H7 (cell line): ENCODE results near the gene TKFC. TPM values are rescaled to one million over a fixed set of nuclear protein-coding genes. Genes with fewer than 3 reads are reported as not detected.
A peak's percentile ranks its signal among the peaks of the same experiment; 100 is the strongest.

Experiments
- DNase-seq: peaks from one replicate; pipeline ENCODE4 v3.0.0; 2012
- H3K27me3 ChIP-seq: 2 replicates; pipeline ENCODE4 v1.6.0; 2011; ENCODE audit warnings: mild to moderate bottlenecking, low read length; ENCODE audit not compliant: control insufficient read depth, insufficient read depth
- H3K36me3 ChIP-seq: replicated peaks from 2 replicates; pipeline ENCODE4 v1.5.1; 2011; ENCODE audit warnings: low read length; ENCODE audit not compliant: control insufficient read depth, insufficient read depth
- H3K4me3 ChIP-seq: 2 replicates; pipeline ENCODE4 v1.5.1; 2011; ENCODE audit warnings: low read depth, mild to moderate bottlenecking, control low read depth, low read length, moderate library complexity; ENCODE audit not compliant: insufficient read depth
- total RNA-seq: library from RNA; depleted of rRNA; stranded (reverse); fragments of >200 nt; shearing (Covaris generic); gene quantifications from 2 replicates; pipeline ENCODE4 v1.2.3, GENCODE V29; 2014

The TKFC gene
- total RNA-seq, 1 experiment from 2014 or later = 84.5 TPM

DNA sequence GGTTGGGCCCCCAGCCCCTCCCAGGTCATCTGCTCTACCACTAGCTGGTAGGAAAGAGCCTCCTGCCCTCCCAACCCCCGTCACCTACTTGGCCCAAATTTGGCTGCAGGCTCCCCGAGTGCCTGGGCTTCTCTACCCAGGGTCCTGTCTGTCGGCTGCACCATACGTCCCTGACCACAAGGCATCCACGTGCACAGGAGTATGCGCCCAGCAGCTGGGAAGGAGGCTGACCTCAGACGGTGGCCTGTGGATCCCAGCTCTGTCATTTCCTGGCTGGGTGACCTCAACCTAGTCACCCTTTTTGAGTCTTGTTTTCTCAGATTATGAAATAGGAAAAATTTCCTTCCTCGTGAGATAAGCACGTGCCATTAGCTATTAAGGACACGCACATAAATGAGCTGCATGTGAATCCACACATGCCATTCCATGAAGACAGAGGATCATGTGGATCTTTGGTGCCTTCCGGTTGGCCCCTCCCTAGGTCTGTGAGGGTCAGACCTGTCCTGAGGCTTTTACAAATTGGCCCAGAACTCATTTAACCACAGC, 15.0 kb downstream of the TKFC start:
- H3K27me3 ChIP-seq = no peaks in the 10 kb centered on the region
- DNase-seq = no peak
- H3K4me3 ChIP-seq = no peak overlapping the region
- no peaks in the 10 kb centered on the region; the same call in none of the 2 replicates for H3K36me3 ChIP-seq

DNA sequence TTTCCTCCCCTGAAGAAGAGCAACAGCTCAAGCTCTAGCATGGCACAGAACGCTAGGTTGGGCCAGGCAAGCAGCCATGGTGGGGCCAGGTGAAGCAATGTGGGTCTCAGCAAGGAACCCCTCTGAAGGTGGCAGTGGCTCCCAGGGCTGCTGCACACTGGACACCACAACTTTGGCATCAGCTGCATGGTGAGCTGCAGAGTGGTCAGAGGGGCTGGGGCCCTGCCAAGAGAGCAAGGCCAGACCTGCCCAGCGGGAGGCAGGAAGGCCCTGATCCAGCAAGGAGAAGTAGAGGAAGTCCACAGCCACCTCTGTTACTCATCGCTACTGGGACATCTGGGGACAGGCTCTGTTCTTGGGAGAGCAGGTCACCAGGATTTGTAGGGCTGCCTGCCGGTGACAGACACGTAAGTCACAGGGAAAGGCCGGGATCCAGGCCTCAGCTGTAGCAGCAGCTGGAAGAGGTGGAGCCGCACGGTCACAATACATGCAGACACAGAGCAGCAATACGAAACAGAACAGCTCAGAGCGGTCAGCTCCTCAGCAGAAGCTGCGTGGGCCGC, 16.2 kb downstream of the TKFC start:
- no peak for DNase-seq
- no peaks in the 10 kb centered on the region; the same call in none of the 2 replicates for H3K36me3 ChIP-seq

DNA sequence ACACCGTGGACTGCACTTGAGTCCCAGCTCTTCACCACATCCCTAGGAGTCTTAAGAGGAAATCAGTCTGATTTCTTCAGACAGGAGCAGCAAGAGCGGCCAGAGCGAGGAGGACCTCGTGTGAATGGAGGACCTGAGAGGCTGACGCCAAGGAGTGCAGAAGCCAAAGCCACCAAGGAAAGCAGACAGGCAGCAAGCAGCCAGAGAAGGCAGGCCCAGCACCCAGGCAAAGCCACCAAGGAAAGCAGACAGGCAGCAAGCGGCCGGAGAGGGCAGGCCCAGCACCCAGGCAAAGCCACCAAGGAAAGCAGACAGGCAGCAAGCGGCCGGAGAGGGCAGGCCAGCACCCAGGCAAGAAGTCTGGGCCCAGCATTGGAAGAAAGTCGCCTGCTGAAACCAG, 16.9 kb downstream of the TKFC start:
- no peak overlapping the region for H3K4me3 ChIP-seq
- no peaks in the 10 kb centered on the region for H3K27me3 ChIP-seq
- no peaks in the 10 kb centered on the region; the same call in none of the 2 replicates for H3K36me3 ChIP-seq
- no peak for DNase-seq

More for the DNA sequence above, 16.2 kb downstream of the TKFC start:
- Histone ChIP-seq H3K27me3 (no peaks in the 10 kb centered on the region), H3K4me3 (no peak overlapping the region)

DNA sequence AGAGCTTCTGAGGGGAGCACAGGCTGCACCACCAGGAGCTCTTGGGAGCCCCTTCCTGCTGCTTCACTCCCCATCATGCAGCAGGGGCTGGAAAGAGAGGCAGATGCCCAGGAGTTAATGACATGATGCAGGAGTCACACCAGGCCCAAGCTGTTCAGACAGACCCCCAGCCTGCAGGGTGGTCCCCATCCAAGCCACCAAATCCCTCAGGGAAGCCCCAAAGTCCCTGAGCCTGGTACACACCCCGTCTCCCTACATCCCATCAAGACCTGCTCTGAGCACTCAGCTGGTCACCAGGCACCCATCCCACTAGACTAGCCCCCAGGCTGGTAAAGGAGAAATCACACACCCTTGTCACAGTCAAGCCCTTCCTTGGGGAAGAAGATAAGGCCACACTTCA, 17.3 kb downstream of the TKFC start:
- no peaks in the 10 kb centered on the region for H3K27me3 ChIP-seq
- no peak overlapping the region for H3K4me3 ChIP-seq
- DNase-seq = no peak
- no peaks in the 10 kb centered on the region; the same call in none of the 2 replicates for H3K36me3 ChIP-seq

DNA sequence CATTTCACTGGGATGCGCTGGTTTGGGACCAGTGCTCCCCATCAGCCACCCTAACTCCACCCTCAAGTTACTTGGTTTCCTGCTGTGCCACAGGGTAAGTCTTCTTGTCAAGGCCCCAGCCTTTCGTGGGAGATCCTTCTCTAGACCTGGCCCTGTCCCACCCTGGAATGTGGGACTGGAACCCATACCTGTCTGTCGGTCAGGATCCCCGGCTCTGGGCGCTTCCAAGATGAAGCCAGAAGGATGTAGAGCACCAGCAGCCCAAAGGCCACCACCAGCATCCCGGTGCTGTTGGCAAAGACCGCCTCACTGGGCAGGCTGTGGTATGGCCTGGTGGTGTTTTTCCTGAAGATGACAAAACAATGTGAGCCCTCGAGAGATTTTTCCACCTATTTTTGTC, 17.8 kb downstream of the TKFC start:
- H3K4me3 ChIP-seq = no peak overlapping the region
- no peaks in the 10 kb centered on the region for H3K27me3 ChIP-seq
- no peaks in the 10 kb centered on the region; the same call in none of the 2 replicates for H3K36me3 ChIP-seq
- DNase-seq = no peak

DNA sequence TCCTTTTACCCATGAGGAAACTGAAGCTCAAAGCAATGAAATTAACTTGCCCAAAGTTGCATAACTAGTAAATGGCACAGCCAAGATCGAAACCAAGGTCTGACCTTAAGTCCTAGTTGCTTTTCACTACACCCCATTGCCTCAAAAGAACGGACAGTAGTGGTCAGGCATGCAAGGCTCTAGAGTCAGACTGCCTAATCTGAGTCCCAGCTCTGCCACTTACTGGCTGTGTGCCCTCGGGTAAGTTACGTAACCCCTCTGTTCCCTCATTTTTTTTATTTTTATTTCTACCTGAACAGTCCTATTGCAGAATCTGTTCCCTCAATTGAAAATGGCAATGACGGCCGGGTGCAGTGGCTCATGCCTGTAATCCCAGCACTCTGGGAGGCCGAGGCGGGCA, 19.0 kb downstream of the TKFC start:
- Histone ChIP-seq H3K4me3 (no peak overlapping the region), H3K36me3 (no peaks in the 10 kb centered on the region; the same call in 1 of the 2 replicates), H3K27me3 (no peaks in the 10 kb centered on the region)
- no peak for DNase-seq

DNA sequence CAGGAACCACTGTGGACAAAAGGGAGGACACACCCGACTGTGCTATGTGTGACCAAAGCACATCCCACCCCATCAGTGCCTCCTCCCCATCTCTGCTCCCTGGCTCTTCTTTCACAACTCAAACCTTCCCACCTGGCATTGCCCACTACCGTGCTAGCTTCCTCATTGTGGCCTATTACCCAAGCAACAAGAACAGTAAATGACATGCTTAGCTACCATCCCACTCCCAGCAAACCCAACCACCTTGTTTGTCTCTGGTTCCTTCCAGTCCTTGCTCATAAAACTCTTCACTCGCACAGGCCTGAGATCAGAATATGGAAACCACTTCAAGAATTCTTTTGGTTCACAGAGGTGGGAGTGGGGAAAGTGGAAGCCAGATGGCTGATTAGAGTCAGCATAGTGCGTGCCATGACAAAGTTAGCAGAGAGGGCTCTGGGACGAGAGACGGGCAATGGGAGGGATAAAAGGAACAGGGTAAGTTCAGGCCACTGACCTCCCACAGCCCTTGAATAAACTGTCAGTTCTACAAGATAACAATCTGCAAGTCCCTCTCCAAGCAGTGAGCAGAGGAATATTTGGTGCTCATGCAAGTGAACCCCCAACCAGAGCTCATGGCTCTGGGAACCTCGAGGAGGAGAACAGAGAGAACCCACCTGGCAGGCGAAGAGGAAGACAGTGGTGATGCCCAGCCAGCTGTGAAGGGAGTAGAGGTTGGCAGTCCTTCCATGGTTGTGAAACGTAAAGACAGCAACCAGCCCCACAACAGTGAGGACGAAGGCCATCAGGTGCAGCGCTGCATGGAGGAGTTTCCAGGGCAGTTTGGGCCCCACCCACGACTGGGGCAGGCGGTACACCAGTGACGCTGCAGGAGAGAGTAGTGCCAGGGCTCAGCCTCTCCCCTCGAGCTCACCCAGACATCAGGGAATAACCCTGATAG, 20.4 kb downstream of the TKFC start:
- no peak overlapping the region for H3K4me3 ChIP-seq
- no peak for DNase-seq
- H3K36me3 ChIP-seq = no peaks in the 10 kb centered on the region; the same call in 1 of the 2 replicates
- no peaks in the 10 kb centered on the region for H3K27me3 ChIP-seq

DNA sequence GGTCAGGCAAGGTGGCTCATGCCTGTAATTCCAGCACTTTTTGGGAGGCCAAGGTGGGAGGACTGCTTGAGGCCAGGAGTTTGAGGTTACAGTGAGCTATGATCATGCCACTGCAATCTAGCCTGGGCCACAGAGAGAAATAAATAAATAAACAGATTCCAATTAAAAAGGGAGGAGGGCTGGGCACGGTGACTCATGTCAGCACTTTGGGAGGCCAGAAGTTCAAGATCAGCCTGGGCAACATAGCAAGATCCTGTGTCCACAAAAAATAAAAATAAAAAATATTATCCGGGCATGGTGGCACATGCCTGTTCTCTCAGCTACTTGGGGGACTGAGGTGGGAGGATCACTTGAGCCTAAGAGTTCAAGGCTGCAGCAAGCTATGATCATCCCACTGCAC, 21.2 kb downstream of the TKFC start:
- Histone ChIP-seq H3K4me3 (no peak overlapping the region), H3K27me3 (no peaks in the 10 kb centered on the region), H3K36me3 (no peaks in the 10 kb centered on the region; the same call in 1 of the 2 replicates)
- no peak for DNase-seq

DNA sequence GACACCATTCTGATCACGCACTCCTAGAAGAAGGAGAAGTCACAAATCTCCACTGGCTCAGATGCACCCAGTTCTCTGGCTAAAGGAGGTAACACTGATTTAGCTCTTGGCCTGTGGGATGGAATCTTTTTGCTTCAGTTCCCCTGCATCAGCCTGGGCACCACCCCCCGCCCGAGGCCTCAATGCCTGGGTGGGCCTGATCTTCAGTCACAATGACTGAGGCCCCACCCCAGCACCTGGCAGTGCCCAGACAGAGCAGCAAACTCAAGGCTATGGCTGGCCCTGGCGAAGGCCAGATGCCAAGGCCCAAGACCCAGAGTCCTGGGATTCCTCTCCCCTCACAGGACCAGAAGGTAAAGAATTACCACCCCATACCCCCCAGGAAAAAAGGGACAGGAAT, 23.7 kb downstream of the TKFC start:
- no peaks in the 10 kb centered on the region for H3K27me3 ChIP-seq
- no peak overlapping the region for H3K4me3 ChIP-seq
- no peak for DNase-seq
- H3K36me3 ChIP-seq = no peaks in the 10 kb centered on the region

DNA sequence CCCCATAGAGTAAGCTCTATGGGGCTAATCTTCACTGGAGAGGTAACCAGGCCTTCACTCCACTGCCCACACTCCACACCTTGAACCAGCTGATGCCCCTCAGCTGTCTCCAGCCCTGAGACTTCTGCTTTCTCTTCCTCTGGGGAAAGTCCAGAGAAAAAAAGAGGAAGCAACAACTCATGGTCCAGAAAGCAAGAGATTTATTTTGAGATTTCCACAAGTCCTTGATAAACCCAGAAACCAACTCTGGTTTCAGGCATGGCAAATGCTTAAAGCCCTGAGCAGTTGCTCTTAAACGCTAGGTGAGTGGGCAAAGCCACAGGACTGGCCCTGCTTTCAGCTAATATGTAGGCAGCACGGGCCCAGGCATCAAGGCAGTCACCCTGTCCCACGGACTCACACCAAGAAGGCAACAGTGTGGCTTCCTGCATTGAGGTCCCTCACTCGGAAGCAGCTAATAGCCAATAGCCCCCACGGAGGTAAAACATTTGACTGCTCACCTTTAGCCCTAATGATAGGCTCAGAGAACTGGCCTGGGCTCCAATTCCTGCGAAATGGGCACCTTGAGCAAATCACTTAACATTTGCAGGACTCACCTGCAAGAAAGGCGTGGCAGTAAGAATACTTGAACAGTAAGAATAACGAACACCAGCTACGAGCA, 24.3 kb downstream of the TKFC start:
- DNase-seq = no peak
- Histone ChIP-seq H3K4me3 (no peak overlapping the region), H3K27me3 (no peaks in the 10 kb centered on the region), H3K36me3 (no peaks in the 10 kb centered on the region)

DNA sequence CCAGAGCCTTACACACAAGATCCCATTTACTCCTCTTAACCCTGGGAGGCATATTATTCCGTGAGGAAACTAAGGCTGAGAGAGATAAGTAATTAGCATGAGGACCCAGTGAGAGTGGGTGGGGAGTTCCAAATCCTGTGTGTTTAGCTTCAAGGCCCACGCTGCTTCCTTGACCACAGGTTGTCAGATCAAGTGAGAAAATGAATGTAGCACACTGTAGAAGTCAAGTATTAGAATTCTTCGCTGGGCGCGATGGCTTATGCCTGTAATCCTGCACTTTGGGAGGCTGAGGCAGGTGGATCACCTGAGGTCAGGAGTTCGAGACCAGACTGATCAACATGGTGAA, 24.8 kb downstream of the TKFC start:
- H3K27me3 ChIP-seq = no peaks in the 10 kb centered on the region
- no peaks in the 10 kb centered on the region for H3K36me3 ChIP-seq
- DNase-seq = no peak
- H3K4me3 ChIP-seq = no peak overlapping the region

DNA sequence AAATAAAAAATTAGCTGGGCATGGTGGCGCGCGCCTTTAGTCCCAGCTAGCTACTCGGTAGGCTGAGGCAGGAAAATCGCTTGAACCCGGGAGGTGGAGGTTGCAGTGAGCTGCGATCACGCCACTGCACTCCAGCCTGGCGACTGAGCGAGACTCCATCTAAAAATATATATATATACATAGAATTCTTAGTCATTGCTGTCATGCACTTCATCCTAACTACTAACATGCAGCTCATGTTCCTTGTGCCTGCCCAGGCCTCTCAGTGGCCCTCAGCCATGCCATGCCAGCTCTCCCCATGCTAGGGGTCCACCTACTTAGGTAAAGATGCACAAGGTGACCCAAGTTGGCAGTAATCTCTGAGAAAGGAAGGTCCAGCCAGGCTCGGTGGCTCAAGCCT, 25.5 kb downstream of the TKFC start:
- DNase-seq = no peak
- H3K4me3 ChIP-seq = no peak overlapping the region
- peaks cover 1% of the 10 kb centered on the region; the same call in 1 of the 2 replicates for H3K36me3 ChIP-seq
- no peaks in the 10 kb centered on the region for H3K27me3 ChIP-seq

DNA sequence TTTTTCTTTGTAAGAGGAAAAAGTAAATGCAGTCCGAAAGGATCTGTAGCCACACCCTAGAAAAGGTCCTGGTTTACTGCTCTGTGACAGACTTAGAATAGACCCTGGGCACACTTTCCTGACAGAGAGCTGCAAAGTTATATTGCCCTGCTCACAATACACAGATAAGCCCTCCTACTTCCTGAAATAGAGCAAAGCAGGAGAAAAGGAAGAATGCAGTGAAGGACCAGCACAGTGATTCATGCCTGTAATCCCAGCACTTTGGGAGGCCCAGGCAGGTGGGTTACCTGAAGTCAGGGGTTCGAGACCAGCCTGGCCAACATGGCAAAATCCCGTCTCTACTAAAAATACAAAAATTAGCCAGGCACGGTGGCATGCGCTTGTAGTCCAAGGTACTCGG, 26.5 kb downstream of the TKFC start:
- Histone ChIP-seq H3K27me3 (no peaks in the 10 kb centered on the region), H3K4me3 (no peak overlapping the region), H3K36me3 (peaks cover 6% of the 10 kb centered on the region)
- DNase-seq = no peak

DNA sequence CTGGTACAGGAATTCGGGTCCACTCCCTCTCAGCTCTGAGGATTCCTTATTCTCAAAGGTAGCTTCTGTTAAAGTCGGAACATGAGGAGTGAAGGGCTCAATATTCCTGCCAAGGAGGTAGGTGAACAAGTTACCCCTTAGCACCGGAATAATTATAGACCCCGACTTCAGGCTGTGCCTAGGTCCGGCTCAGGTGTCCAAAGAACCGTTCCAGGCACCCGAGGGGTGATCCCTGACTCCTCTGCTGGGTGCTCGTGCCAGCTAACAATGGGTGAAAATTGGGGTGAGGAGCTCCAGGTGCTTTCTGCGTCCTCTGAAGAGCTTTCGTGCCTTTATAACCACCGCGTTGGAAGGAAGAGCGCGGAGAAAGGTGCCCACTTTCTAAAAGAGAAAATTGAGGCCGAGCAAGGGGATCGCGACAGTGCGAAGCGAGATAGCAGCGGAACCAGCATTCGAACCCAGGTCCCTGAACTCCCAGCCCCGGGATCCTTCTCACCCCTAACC, 28.3 kb downstream of the TKFC start:
- DNase-seq = no peak
- Histone ChIP-seq H3K4me3 (peak overlapping the region; percentile 93), H3K36me3 (peaks cover 14% of the 10 kb centered on the region), H3K27me3 (no peaks in the 10 kb centered on the region)
